Measurements from ENCODE around the gene HIPK1.

- no peak for TF ChIP-seq GATA2 (IDR thresholded peaks at IDR 0.05; ENCODE audit: low read depth, low read length)
- TF ChIP-seq GATA3 (IDR thresholded peaks at IDR 0.05; ENCODE audit: low read depth, low read length), result no peak
These were observed 17.7 kb downstream of the HIPK1 start for GRCh38 chr1:113946678-113947387.

Measured in SH-SY5Y (cell line).